Endothelial cell of umbilical vein (primary cell): Measurements from ENCODE around the gene DIP2A. TPM values are rescaled to one million over a fixed set of nuclear protein-coding genes. Genes with fewer than 3 reads are reported as not detected.

Source experiments
- BruUV-seq: library from RNA; stranded (reverse); fragments of 400-500 nt; replicated peaks from 2 replicates; lab custom pipeline; 2021; lab: Mats Ljungman, UMichigan
- CTCF ChIA-PET: fragments of 300-600, 350-600 bp; sonication (Branson Sonifier 250); formaldehyde crosslinking; loops from one replicate; lab custom pipeline; 2021; ENCODE audit warnings: antibody characterized with exemption, inconsistent platforms; lab: Charles Lee
- POLR2A ChIA-PET: fragments of 300-600, 350-600 bp; sonication (Branson Sonifier 250); formaldehyde crosslinking; loops from one replicate; lab custom pipeline; 2021; ENCODE audit warnings: antibody characterized with exemption, inconsistent platforms; lab: Charles Lee
- DNase-seq: peaks from one replicate; pipeline ENCODE4 v3.0.0-alpha.2; 2011; ENCODE audit warnings: low read depth, low spot score
- FAIRE-seq: peaks from 2 replicates; lab custom pipeline; 2011; peaks lifted over from hg19 to GRCh38; lab: Jason Lieb, UNC
- H2AFZ ChIP-seq: 2 replicates; pipeline ENCODE4 v1.6.0; 2012; ENCODE audit warnings: low read depth, low read length, control low read depth, inconsistent platforms
- H3K27ac ChIP-seq: 2 replicates; pipeline ENCODE4 v1.5.1; 2011; ENCODE audit warnings: low read depth, mild to moderate bottlenecking, control low read depth, low read length, moderate library complexity; ENCODE audit not compliant: insufficient read depth
- H3K27me3 ChIP-seq, 2 experiments: 2 replicates each; pipeline versions ENCODE4 v1.6.0 to v1.6.1; 2011; ENCODE audit warnings: low read length in 2 of 2, mixed read lengths in 1 of 2; ENCODE audit not compliant: control insufficient read depth in 2 of 2, insufficient read depth in 2 of 2
- H3K36me3 ChIP-seq, 2 experiments: 2 replicates in 1 of 2; 3 replicates in 1 of 2; pipeline ENCODE4 v1.5.1; 2011; ENCODE audit warnings: low read length in 2 of 2, mild to moderate bottlenecking in 1 of 2, moderate library complexity in 1 of 2; ENCODE audit not compliant: control insufficient read depth in 2 of 2, insufficient read depth in 2 of 2; ENCODE audit errors: extremely low read depth in 1 of 2
- H3K4me1 ChIP-seq: 3 replicates; pipeline ENCODE4 v1.5.1; 2011; ENCODE audit warnings: mild to moderate bottlenecking, low read length; ENCODE audit not compliant: control insufficient read depth, insufficient read depth; ENCODE audit errors: extremely low read depth
- H3K4me2 ChIP-seq: 2 replicates; pipeline ENCODE4 v1.6.1; 2011; ENCODE audit warnings: low read length, control low read depth, mixed read lengths; ENCODE audit not compliant: insufficient read depth
- H3K4me3 ChIP-seq, 3 experiments: fragments of 200-600 bp in 1 of 3; sonication (generic), shearing (Covaris generic) in 1 of 3; replicated peaks in 1 of 3; 2 replicates each; pipeline ENCODE4 v1.5.1; 2011 to 2016; ENCODE audit warnings: control low read depth in 3 of 3, low read length in 3 of 3, mild to moderate bottlenecking in 2 of 3, inconsistent platforms in 1 of 3, low read depth in 1 of 3, moderate library complexity in 1 of 3; ENCODE audit not compliant: insufficient read depth in 1 of 3
- H3K79me2 ChIP-seq: 2 replicates; pipeline ENCODE4 v1.6.0; 2012; ENCODE audit warnings: low read length, inconsistent platforms; ENCODE audit not compliant: control insufficient read depth, insufficient read depth
- H3K9ac ChIP-seq: replicated peaks from 2 replicates; pipeline ENCODE3; 2011; ENCODE audit warnings: low read length, control low read depth; ENCODE audit not compliant: insufficient read depth; ENCODE audit errors: extremely low read depth
- H3K9me1 ChIP-seq: replicated peaks from 3 replicates; pipeline ENCODE4 v1.6.0; 2011; ENCODE audit warnings: mild to moderate bottlenecking, low read length; ENCODE audit not compliant: control insufficient read depth, insufficient read depth; ENCODE audit errors: extremely low read depth
- H3K9me3 ChIP-seq: replicated peaks from 2 replicates; pipeline ENCODE4 v1.5.1; 2012; ENCODE audit warnings: low read length, inconsistent platforms; ENCODE audit not compliant: control insufficient read depth, insufficient read depth
- H4K20me1 ChIP-seq: replicated peaks from 2 replicates; pipeline ENCODE3; 2011; ENCODE audit warnings: mild to moderate bottlenecking, low read length; ENCODE audit not compliant: control insufficient read depth, insufficient read depth; ENCODE audit errors: extremely low read depth
- EZH2 ChIP-seq: IDR thresholded peaks from 2 replicates; pipeline ENCODE4 v1.6.1; 2012; ENCODE audit warnings: borderline replicate concordance, low read depth, mild to moderate bottlenecking, moderate library complexity, low read length, inconsistent platforms; ENCODE audit not compliant: severe bottlenecking
- FOS ChIP-seq: IDR thresholded peaks from 2 replicates; pipeline ENCODE4 v1.6.1; 2011; ENCODE audit warnings: mild to moderate bottlenecking, low read length, moderate library complexity, borderline replicate concordance; ENCODE audit not compliant: insufficient read depth
- GATA2 ChIP-seq: IDR thresholded peaks from 2 replicates; pipeline ENCODE4 v1.7.0; 2011; ENCODE audit warnings: low read depth, mild to moderate bottlenecking, moderate library complexity, mixed read lengths, low read length; ENCODE audit not compliant: insufficient read length, insufficient read depth
- JUN ChIP-seq: IDR thresholded peaks from 2 replicates; pipeline ENCODE4 v1.6.1; 2011; ENCODE audit warnings: borderline replicate concordance, low read depth; ENCODE audit not compliant: insufficient read length, insufficient read depth
- MYC ChIP-seq: IDR thresholded peaks from one replicate; pipeline ENCODE4 v1.6.1; 2011; ENCODE audit warnings: mild to moderate bottlenecking, low read depth, low read length
- POLR2A ChIP-seq: IDR thresholded peaks from 2 replicates; pipeline ENCODE4 v1.6.1; 2012; ENCODE audit warnings: low read depth, mild to moderate bottlenecking, control low read depth, low read length
- POLR2AphosphoS5 ChIP-seq: IDR thresholded peaks from 2 replicates; pipeline ENCODE4 v1.6.1; 2012; ENCODE audit warnings: low read depth, mild to moderate bottlenecking, control low read depth, low read length, moderate library complexity; ENCODE audit not compliant: insufficient read depth
- dilution Hi-C: fragments of 300-500 bp; cut with MboI; formaldehyde crosslinking; loops from one replicate; pipeline ENCODE4 v1.15.0; 2019; ENCODE audit warnings: low sequenced_read_pairs; ENCODE audit not compliant: extremely low pct_ligation_motif_present
- intact Hi-C: fragments of 100-400 bp; cut with micrococcal nuclease; formaldehyde crosslinking; loops from one replicate; pipeline ENCODE4 v1.10.0; 2022
- polyA plus RNA-seq, 4 experiments: library from polyadenylated mRNA; depleted of rRNA in 3 of 4; stranded (reverse) in 3 of 4; unstranded in 1 of 4; fragments of >200 nt; gene quantifications; 2 replicates each; pipeline versions ENCODE4 v1.2.1 to v1.2.3, GENCODE V29; 2011 to 2012; ENCODE audit warnings: missing spikeins in 1 of 4
- total RNA-seq: library from RNA; stranded (reverse); gene quantifications from 2 replicates; pipeline ENCODE4 v1.2.3, GENCODE V29; 2021
- TF ChIP-seq, protein P1 (sequence below), 2 donors: IDR thresholded peaks; 1 replicate in 1 of 2; 2 replicates in 1 of 2; pipeline ENCODE4 v1.5.1; 2011; ENCODE audit warnings: low read length in 2 of 2, mild to moderate bottlenecking in 2 of 2, moderate library complexity in 2 of 2, control low read depth in 1 of 2, inconsistent platforms in 1 of 2, low read depth in 1 of 2; ENCODE audit not compliant: insufficient read depth in 1 of 2; ENCODE audit errors: extremely low read depth in 1 of 2
- TF ChIP-seq, protein P2 (sequence below): IDR thresholded peaks from 2 replicates; pipeline ENCODE4 v1.6.1; 2011; ENCODE audit not compliant: insufficient read depth, insufficient read length

DIP2A gene
- total and polyA plus RNA-seq, 2 donors (not counting 3 experiments of a cell fraction or from before 2014, with no cell fraction given): 34.5 to 62.1 TPM

DNA sequence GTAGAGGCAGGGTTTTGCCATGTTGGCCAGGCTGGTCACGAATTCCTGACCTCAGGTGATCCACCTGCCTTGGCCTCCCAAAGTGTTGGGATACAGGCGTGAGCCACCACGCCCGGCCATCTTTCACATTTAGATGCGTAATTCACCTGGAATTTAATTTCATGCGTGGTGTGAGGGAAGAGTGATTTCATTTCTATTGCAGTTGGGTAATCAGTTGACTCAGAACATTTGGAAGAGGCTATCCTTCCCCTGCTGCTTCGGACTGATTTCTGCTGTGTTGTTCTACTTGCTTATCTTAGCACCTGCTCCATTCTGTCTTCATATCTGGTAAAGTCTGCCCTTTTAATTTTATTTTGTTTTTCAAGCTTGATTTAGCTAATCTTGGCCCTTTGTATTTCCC lies 19.1 kb downstream of the DIP2A start:
- Histone ChIP-seq H3K4me2 (no peak overlapping the region), H3K9ac (no peak overlapping the region), H3K27ac (no peak overlapping the region), H3K79me2 (peaks cover 59% of the 10 kb centered on the region), H3K4me3 (no peak overlapping the region), H3K4me1 (no peaks in the 10 kb centered on the region), H3K36me3 (peaks cover 0 to 2% of the 10 kb centered on the region in 2 experiments), H2AFZ (no peak overlapping the region), H3K27me3 (no peaks in the 10 kb centered on the region), H3K9me1 (no peaks in the 10 kb centered on the region), H4K20me1 (peaks cover 9% of the 10 kb centered on the region), H3K9me3 (no peaks in the 10 kb centered on the region)
- ChIA-PET POLR2A (no interaction called here), CTCF (interaction anchor here (2.0 kb wide), 1 partner anchor 15 kb away, joined by 5 read pairs; no protein-coding TSS in a partner anchor)
- no peak for DNase-seq
- TF ChIP-seq, protein P1, sequence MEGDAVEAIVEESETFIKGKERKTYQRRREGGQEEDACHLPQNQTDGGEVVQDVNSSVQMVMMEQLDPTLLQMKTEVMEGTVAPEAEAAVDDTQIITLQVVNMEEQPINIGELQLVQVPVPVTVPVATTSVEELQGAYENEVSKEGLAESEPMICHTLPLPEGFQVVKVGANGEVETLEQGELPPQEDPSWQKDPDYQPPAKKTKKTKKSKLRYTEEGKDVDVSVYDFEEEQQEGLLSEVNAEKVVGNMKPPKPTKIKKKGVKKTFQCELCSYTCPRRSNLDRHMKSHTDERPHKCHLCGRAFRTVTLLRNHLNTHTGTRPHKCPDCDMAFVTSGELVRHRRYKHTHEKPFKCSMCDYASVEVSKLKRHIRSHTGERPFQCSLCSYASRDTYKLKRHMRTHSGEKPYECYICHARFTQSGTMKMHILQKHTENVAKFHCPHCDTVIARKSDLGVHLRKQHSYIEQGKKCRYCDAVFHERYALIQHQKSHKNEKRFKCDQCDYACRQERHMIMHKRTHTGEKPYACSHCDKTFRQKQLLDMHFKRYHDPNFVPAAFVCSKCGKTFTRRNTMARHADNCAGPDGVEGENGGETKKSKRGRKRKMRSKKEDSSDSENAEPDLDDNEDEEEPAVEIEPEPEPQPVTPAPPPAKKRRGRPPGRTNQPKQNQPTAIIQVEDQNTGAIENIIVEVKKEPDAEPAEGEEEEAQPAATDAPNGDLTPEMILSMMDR (IDR thresholded peaks at IDR 0.05; ENCODE audit: extremely low read depth in 1 of 2, insufficient read depth in 1 of 2, low read depth in 1 of 2, low read length in 2 of 2): no peak
- TF ChIP-seq FOS (no peak), GATA2 (no peak), JUN (no peak), POLR2A (no peak), EZH2 (no peak)
- FAIRE-seq: no peak
- dilution Hi-C loops: no loop called here
- no TSS peak for BruUV-seq
- intact Hi-C loops: no loop called here

DNA sequence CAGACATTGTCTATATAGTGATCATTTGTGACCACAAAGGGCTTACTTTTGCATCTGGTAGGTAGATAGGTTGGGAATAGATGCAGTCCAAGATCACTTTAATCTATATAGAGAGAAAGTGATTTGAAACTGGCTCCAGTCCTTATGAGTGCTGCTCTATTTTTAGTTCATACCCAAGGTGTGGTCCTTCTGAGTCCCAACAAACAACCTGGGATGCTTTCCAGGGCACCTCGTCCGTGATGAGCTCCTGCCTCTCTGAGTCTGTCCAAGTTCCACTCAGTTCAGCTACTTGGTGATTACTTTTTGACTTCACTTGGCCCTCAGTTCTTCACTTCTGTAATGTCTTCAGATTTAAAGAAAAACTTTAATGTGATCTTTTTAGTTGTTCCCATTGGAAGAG lies 20.2 kb downstream of the DIP2A start:
- H3K36me3 ChIP-seq: peaks cover 0 to 2% of the 10 kb centered on the region in 2 experiments
- H3K27ac ChIP-seq: no peak overlapping the region
- H3K9ac ChIP-seq: no peak overlapping the region
- POLR2A ChIA-PET: no interaction called here
- CTCF ChIA-PET: no interaction called here
- no peaks in the 10 kb centered on the region for H3K9me1 ChIP-seq
- intact Hi-C loops: no loop called here
- H3K79me2 ChIP-seq: peaks cover 64% of the 10 kb centered on the region
- no peak for FAIRE-seq
- H2AFZ ChIP-seq: no peak overlapping the region
- H3K9me3 ChIP-seq: no peaks in the 10 kb centered on the region
- dilution Hi-C loops: no loop called here
- no peak for DNase-seq
- no TSS peak for BruUV-seq
- no peaks in the 10 kb centered on the region for H3K27me3 ChIP-seq
- H3K4me3 ChIP-seq: no peak overlapping the region
- H3K4me1 ChIP-seq: no peaks in the 10 kb centered on the region
- H4K20me1 ChIP-seq: peaks cover 9% of the 10 kb centered on the region
- TF ChIP-seq, protein P1 (IDR thresholded peaks at IDR 0.05; ENCODE audit: extremely low read depth in 1 of 2, insufficient read depth in 1 of 2, low read depth in 1 of 2, low read length in 2 of 2): no peak
- TF ChIP-seq, protein P2, sequence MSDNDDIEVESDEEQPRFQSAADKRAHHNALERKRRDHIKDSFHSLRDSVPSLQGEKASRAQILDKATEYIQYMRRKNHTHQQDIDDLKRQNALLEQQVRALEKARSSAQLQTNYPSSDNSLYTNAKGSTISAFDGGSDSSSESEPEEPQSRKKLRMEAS: no peak
- TF ChIP-seq EZH2: no peak
- TF ChIP-seq GATA2: no peak
- no peak for TF ChIP-seq MYC
- TF ChIP-seq POLR2AphosphoS5: no peak
- TF ChIP-seq FOS: no peak
- no peak for TF ChIP-seq POLR2A
- no peak for TF ChIP-seq JUN
- H3K4me2 ChIP-seq: no peak overlapping the region
